ENCODE results near the gene MAST2.

DNA sequence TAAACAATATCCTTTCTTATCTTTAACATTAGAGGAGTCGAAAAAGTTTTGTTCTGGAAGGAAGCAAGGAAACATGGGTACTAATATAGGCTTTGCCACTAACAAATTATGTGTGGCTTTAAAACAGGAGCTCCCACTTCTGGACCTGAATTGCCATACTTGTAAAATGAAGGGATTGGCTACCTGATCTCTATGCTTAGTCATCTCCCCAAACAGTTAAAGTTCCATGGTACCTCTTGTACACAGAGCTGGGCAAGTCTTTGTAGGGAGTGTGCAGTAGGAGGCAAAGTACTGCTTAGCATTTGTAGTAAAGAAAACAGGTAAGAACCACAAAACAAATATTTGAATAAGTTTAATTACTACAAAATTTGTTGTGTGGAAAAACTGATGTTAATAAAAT lies 81.3 kb downstream of the MAST2 start:
- TF ChIP-seq, protein P1, sequence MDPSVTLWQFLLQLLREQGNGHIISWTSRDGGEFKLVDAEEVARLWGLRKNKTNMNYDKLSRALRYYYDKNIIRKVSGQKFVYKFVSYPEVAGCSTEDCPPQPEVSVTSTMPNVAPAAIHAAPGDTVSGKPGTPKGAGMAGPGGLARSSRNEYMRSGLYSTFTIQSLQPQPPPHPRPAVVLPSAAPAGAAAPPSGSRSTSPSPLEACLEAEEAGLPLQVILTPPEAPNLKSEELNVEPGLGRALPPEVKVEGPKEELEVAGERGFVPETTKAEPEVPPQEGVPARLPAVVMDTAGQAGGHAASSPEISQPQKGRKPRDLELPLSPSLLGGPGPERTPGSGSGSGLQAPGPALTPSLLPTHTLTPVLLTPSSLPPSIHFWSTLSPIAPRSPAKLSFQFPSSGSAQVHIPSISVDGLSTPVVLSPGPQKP (IDR thresholded peaks at IDR 0.05; ENCODE audit: borderline replicate concordance, low read depth, low read length), result no peak
- TF ChIP-seq, protein P2, sequence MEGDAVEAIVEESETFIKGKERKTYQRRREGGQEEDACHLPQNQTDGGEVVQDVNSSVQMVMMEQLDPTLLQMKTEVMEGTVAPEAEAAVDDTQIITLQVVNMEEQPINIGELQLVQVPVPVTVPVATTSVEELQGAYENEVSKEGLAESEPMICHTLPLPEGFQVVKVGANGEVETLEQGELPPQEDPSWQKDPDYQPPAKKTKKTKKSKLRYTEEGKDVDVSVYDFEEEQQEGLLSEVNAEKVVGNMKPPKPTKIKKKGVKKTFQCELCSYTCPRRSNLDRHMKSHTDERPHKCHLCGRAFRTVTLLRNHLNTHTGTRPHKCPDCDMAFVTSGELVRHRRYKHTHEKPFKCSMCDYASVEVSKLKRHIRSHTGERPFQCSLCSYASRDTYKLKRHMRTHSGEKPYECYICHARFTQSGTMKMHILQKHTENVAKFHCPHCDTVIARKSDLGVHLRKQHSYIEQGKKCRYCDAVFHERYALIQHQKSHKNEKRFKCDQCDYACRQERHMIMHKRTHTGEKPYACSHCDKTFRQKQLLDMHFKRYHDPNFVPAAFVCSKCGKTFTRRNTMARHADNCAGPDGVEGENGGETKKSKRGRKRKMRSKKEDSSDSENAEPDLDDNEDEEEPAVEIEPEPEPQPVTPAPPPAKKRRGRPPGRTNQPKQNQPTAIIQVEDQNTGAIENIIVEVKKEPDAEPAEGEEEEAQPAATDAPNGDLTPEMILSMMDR (conservative IDR thresholded peaks at IDR 0.05; ENCODE audit: low read depth, low read length), result no peak
- TF ChIP-seq SMC3 (IDR thresholded peaks at IDR 0.05; ENCODE audit: low read depth, low read length) (no peak), POLR2A (IDR thresholded peaks at IDR 0.05; ENCODE audit: low read depth, low read length) (no peak), RAD21 (IDR thresholded peaks at IDR 0.05; ENCODE audit: low read length) (no peak), BHLHE40 (IDR thresholded peaks at IDR 0.05; ENCODE audit: low read depth, low read length) (no peak), MAZ (IDR thresholded peaks at IDR 0.05; ENCODE audit: borderline replicate concordance, low read depth, low read length) (no peak), CHD1 (IDR thresholded peaks at IDR 0.05; ENCODE audit: low read depth, low read length) (no peak), RFX5 (IDR thresholded peaks at IDR 0.05; ENCODE audit: low read depth, low read length) (no peak)
- TF ChIP-seq, protein P3, sequence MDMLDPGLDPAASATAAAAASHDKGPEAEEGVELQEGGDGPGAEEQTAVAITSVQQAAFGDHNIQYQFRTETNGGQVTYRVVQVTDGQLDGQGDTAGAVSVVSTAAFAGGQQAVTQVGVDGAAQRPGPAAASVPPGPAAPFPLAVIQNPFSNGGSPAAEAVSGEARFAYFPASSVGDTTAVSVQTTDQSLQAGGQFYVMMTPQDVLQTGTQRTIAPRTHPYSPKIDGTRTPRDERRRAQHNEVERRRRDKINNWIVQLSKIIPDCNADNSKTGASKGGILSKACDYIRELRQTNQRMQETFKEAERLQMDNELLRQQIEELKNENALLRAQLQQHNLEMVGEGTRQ (IDR thresholded peaks at IDR 0.05; ENCODE audit: low read depth, low read length), result no peak

Measured in IMR-90 (cell line).